Esophagus squamous epithelium (tissue), 5 donors: Measurements from ENCODE around the gene MTFMT. TPM values are rescaled to one million over a fixed set of nuclear protein-coding genes. Genes with fewer than 3 reads are reported as not detected.

Experiments used
- DNase-seq: peaks from one replicate; lab custom pipeline; 2025; lab: John Stamatoyannopoulos, UW
- H3K27ac ChIP-seq, 4 donors: fragments of 200-600 bp; sonication (generic); one replicate each; pipeline ENCODE4 v1.5.1; 2016 to 2019; ENCODE audit warnings: mild to moderate bottlenecking in 1 of 4
- H3K27me3 ChIP-seq, 4 donors: fragments of 200-600 bp; sonication (generic); 1 replicate in 3 of 4; 2 replicates in 1 of 4; pipeline versions ENCODE4 v1.5.1 to v1.6.0; 2017 to 2021; ENCODE audit warnings: antibody characterized with exemption in 1 of 4
- H3K36me3 ChIP-seq, 3 donors: fragments of 200-600 bp; sonication (generic); one replicate each; pipeline ENCODE4 v1.5.1; 2016 to 2019
- H3K4me1 ChIP-seq, 3 donors: fragments of 200-600 bp; sonication (generic); one replicate each; pipeline ENCODE4 v1.5.1; 2017 to 2019
- H3K4me3 ChIP-seq, 4 donors: fragments of 200-600 bp; sonication (generic); 1 replicate in 3 of 4; 2 replicates in 1 of 4; pipeline ENCODE4 v1.5.1; 2016 to 2019; ENCODE audit warnings: mild to moderate bottlenecking in 2 of 4, moderate library complexity in 1 of 4
- H3K9me3 ChIP-seq, 3 donors: fragments of 200-600 bp; sonication (generic); one replicate each; pipeline ENCODE4 v1.5.1; 2016 to 2019
- POLR2A ChIP-seq, 4 donors: fragments of 450-650 bp; IDR thresholded peaks; one replicate each; pipeline ENCODE4 v1.6.1; 2017; ENCODE audit warnings: antibody characterized with exemption in 4 of 4, mild to moderate bottlenecking in 4 of 4, moderate library complexity in 3 of 4
- WGBS, 2 donors: methylation state at CpG; one replicate each; pipeline ENCODE4 v1.1.5; 2018; 5-methylcytosine and 5-hydroxymethylcytosine counted together
- intact Hi-C: fragments of 100-400 bp; cut with DNase I; formaldehyde crosslinking; loops from one replicate; pipeline ENCODE4 v1.15.0; 2022
- total RNA-seq, 4 donors: library from RNA; depleted of rRNA; stranded (reverse); fragments of >200 nt; gene quantifications; one replicate each; pipeline ENCODE4 v1.1.0, GENCODE V29; 2016
- TF ChIP-seq, protein P1 (sequence below), 6 experiments: fragments of 450-650 bp in 4 of 6; fragments of 200-600 bp in 2 of 6; sonication (generic) in 2 of 6; IDR thresholded peaks; one replicate each; pipeline ENCODE4 v1.5.1; 2016 to 2019; ENCODE audit warnings: antibody characterized with exemption in 6 of 6, mild to moderate bottlenecking in 4 of 6, moderate library complexity in 4 of 6
- donor health status: DM: yes; HTN: yes; CAD: no.

Gene MTFMT
- total RNA-seq, 4 donors from 2014 or later: 12.8 to 21.0 (median 17.8) TPM

DNA sequence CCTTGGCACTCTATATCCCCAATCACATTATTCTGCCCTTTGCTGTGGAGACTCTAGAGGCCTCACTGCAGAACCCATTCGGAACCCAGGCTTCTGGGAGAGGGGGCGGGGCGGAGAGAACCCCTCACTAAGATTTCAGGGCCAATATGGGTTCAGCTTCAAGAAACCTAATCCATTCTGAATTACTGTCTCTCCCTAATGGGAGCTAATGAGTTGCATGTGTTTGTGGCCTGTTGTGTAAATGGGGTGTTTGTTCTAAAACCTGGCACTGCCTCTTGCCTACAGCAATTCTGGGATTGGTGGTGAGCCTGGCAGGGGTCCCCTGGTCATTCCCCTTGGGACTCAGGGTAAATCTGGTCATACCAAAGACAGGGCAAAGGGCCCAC lies 39.0 kb upstream of the MTFMT start:
- Histone ChIP-seq H3K27me3 (peaks cover 0 to 36% (median 0%) of the 10 kb centered on the region in 4 donors), H3K9me3 (no peaks in the 10 kb centered on the region), H3K4me3 (peak overlapping the region in 3 of 4 donors; percentile 43 to 80 (median 58)), H3K27ac (peak overlapping the region; percentile 79 to 97 (median 86)), H3K4me1 (peaks cover 6 to 83% (median 21%) of the 10 kb centered on the region in 3 donors), H3K36me3 (no peaks in the 10 kb centered on the region)
- no peak for DNase-seq
- intact Hi-C loops: no loop called here
- TF ChIP-seq POLR2A (IDR thresholded peaks at IDR 0.05): no peak
- TF ChIP-seq, protein P1, sequence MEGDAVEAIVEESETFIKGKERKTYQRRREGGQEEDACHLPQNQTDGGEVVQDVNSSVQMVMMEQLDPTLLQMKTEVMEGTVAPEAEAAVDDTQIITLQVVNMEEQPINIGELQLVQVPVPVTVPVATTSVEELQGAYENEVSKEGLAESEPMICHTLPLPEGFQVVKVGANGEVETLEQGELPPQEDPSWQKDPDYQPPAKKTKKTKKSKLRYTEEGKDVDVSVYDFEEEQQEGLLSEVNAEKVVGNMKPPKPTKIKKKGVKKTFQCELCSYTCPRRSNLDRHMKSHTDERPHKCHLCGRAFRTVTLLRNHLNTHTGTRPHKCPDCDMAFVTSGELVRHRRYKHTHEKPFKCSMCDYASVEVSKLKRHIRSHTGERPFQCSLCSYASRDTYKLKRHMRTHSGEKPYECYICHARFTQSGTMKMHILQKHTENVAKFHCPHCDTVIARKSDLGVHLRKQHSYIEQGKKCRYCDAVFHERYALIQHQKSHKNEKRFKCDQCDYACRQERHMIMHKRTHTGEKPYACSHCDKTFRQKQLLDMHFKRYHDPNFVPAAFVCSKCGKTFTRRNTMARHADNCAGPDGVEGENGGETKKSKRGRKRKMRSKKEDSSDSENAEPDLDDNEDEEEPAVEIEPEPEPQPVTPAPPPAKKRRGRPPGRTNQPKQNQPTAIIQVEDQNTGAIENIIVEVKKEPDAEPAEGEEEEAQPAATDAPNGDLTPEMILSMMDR (IDR thresholded peaks at IDR 0.05): no peak
- 50 to 79% methylated on average over 1 to 3 of the region's 3 CpGs for WGBS, 2 donors

DNA sequence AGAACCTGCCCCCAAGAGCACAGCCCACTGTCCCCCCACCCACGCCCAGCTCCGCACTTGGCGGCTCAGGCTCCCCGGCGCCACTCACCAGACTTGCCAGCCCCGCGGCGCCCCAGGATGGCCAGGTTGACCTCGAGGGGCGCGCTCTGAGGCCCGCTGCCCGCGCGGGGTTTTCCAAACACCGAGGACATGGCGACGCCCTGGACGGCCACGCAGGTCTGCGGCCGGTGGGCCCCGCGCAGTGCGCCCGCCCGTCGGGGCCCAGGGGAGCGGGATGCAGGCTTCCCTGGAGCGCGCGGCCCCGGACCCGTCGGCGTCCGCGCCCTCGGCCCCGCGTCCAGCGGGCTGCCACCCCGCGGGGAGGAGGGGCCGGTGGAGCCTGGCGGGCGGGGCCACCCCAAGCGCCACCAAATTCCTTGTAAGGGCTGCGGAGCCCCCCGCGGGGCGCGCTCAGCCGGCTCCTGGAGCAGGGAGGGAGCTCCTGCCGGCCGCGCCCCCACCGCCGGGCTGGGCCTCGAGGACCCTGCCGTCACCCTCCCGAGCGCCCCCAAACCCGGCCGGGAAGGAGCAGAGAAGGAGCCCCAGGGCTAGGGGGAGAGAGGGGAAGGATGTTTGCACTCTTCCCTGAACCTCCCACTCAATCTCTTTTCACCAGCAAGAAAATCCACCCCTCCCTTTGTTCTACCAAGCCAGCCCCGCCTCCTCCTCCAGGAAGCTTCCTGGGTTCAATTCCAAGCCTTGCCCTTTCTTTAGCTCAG lies 38.4 kb upstream of the MTFMT start, which contains the start of gene RASL12:
TSS of gene RASL12 (minus strand) at position 347 of the 758 bp plus-strand sequence. CDS start at position 191, 156 bp downstream.
- TF ChIP-seq, protein P1 (IDR thresholded peaks at IDR 0.05): no peak
- peak in 1 of 4 donors; percentile 56 for TF ChIP-seq POLR2A (IDR thresholded peaks at IDR 0.05)
- peak within 1 kb of the TSS; percentile 79 to 97 (median 86) for H3K27ac ChIP-seq
- peaks cover 6 to 89% (median 24%) of the 10 kb centered on the region in 3 donors for H3K4me1 ChIP-seq
- WGBS, 2 donors: 6 to 11% methylated on average over 17 of the region's 66 CpGs
- intact Hi-C loops: no loop called here
- no peaks in the 10 kb centered on the region for H3K36me3 ChIP-seq
- DNase-seq: no peak
- peak within 1 kb of the TSS; percentile 34 to 80 (median 50) for H3K4me3 ChIP-seq
- H3K9me3 ChIP-seq: no peaks in the 10 kb centered on the region
- H3K27me3 ChIP-seq: peaks cover 0 to 36% (median 0%) of the 10 kb centered on the region in 4 donors

DNA sequence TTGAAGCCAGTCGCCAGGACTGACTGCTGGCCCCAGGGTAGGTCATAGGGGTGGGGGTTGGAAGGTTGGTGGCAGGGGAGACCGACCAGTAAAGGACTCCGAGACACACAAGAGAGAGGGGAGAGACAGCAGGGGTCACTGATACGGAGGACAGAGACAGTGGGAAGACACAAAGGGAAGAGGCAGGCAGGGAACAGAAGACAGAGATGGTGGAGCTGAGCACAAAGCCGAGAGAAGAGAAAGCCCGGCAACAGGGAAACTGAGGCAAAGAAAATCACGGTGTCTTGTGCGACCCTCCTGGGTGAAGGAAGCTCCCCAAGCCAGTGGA lies 37.8 kb upstream of the MTFMT start:
- WGBS, 2 donors: 22 to 29% methylated on average over 8 of the region's 8 CpGs
- peaks cover 6 to 91% (median 24%) of the 10 kb centered on the region in 3 donors for H3K4me1 ChIP-seq
- no peaks in the 10 kb centered on the region for H3K36me3 ChIP-seq
- DNase-seq: no peak
- H3K27ac ChIP-seq: peak overlapping the region; percentile 79 to 97 (median 86)
- TF ChIP-seq, protein P1 (IDR thresholded peaks at IDR 0.05): no peak
- TF ChIP-seq POLR2A (IDR thresholded peaks at IDR 0.05): no peak
- intact Hi-C loops: no loop called here
- H3K27me3 ChIP-seq: peaks cover 0 to 36% (median 0%) of the 10 kb centered on the region in 4 donors
- peak overlapping the region; percentile 34 to 80 (median 50) for H3K4me3 ChIP-seq
- no peaks in the 10 kb centered on the region for H3K9me3 ChIP-seq

DNA sequence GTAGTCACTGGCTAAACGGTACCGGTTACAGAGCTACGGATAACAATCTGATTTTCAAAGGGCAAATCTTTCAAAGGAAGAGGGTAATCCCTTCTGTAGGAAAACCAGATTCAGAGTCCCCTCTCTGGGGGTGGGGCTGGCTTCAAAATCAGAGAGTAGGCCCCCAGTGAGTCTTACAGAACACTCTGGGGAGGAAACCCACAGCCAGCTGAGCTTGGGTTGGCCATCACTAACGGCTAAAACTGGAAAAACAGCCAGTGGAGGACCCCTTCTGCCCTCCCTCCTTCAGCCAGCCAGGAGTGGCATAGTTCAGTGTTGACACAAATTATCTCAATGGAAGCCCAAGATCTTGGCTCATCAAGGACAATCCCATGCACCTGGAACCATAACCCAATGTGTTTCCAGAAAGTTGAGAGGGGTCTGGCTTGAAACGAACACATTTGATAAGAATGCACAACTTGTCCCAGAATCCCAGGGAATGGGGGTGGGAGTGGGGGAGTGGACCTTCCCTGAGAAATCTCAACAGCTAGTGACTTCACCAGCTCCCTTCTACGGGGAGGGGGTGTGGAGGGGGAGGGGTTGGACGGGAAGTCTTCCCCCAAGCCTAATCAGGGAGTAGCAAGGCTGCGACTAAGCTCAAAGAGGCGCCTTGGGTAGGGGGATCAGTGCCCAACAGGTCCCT lies 37.3 kb upstream of the MTFMT start:
- H3K4me3 ChIP-seq: peak overlapping the region; percentile 34 to 80 (median 50)
- intact Hi-C loops: no loop called here
- no peaks in the 10 kb centered on the region for H3K36me3 ChIP-seq
- 36 to 51% methylated on average over 7 to 8 of the region's 9 CpGs for WGBS, 2 donors
- peak overlapping the region; percentile 79 to 97 (median 86) for H3K27ac ChIP-seq
- peaks cover 6 to 91% (median 22%) of the 10 kb centered on the region in 3 donors for H3K4me1 ChIP-seq
- TF ChIP-seq, protein P1 (IDR thresholded peaks at IDR 0.05): no peak
- no peak for TF ChIP-seq POLR2A (IDR thresholded peaks at IDR 0.05)
- H3K27me3 ChIP-seq: peaks cover 0 to 36% (median 0%) of the 10 kb centered on the region in 4 donors
- no peaks in the 10 kb centered on the region for H3K9me3 ChIP-seq
- DNase-seq: no peak
